Hepatocyte (in vitro differentiated cells): Measurements from ENCODE around the gene STK32B. TPM values are rescaled to one million over a fixed set of nuclear protein-coding genes. Genes with fewer than 3 reads are reported as not detected.

Experiments used
- DNase-seq: peaks from one replicate; pipeline ENCODE4 v3.0.0-alpha.2; 2016; ENCODE audit warnings: low spot score
- H2AFZ ChIP-seq: fragments of 200-600 bp; sonication (generic); 2 replicates; pipeline ENCODE4 v1.6.0; 2016; ENCODE audit warnings: antibody characterized with exemption, mild to moderate bottlenecking
- H3K27ac ChIP-seq: fragments of 200-600 bp; sonication (generic); 2 replicates; pipeline ENCODE4 v1.5.1; 2016; ENCODE audit warnings: mild to moderate bottlenecking
- H3K27me3 ChIP-seq: fragments of 200-600 bp; sonication (generic); 2 replicates; pipeline ENCODE4 v1.6.1; 2016
- H3K36me3 ChIP-seq: fragments of 200-600 bp; sonication (generic); replicated peaks from 2 replicates; pipeline ENCODE4 v1.5.1; 2016; ENCODE audit warnings: low read depth; ENCODE audit not compliant: insufficient read depth
- H3K4me1 ChIP-seq: fragments of 200-600 bp; sonication (generic); 2 replicates; pipeline ENCODE4 v1.5.1; 2016; ENCODE audit warnings: mild to moderate bottlenecking, moderate library complexity; ENCODE audit not compliant: insufficient read depth
- H3K4me2 ChIP-seq: fragments of 200-600 bp; sonication (generic); 2 replicates; pipeline ENCODE4 v1.6.0; 2016
- H3K4me3 ChIP-seq: fragments of 200-600 bp; sonication (generic); 2 replicates; pipeline ENCODE4 v1.5.1; 2016; ENCODE audit warnings: mild to moderate bottlenecking
- H3K79me2 ChIP-seq: fragments of 200-600 bp; sonication (generic); 2 replicates; pipeline ENCODE4 v1.6.0; 2017; ENCODE audit warnings: mild to moderate bottlenecking
- H3K9me2 ChIP-seq: fragments of 200-600 bp; sonication (generic); replicated peaks from 2 replicates; pipeline ENCODE4 v1.6.0; 2017; ENCODE audit warnings: mild to moderate bottlenecking; ENCODE audit not compliant: insufficient read depth
- H3K9me3 ChIP-seq: fragments of 200-600 bp; sonication (generic); 2 replicates; pipeline ENCODE4 v1.5.1; 2016; ENCODE audit warnings: low read depth, mild to moderate bottlenecking
- H4K20me1 ChIP-seq: fragments of 200-600 bp; sonication (generic); 2 replicates; pipeline ENCODE4 v1.6.0; 2016; ENCODE audit warnings: mild to moderate bottlenecking; ENCODE audit not compliant: insufficient read depth, poor library complexity, severe bottlenecking
- CTCF ChIP-seq: fragments of 200-600 bp; sonication (generic); IDR thresholded peaks from 2 replicates; pipeline ENCODE4 v1.5.1; 2016; ENCODE audit warnings: antibody characterized with exemption, mild to moderate bottlenecking; ENCODE audit not compliant: poor library complexity
- EZH2 ChIP-seq: fragments of 200-600 bp; sonication (generic); IDR thresholded peaks from 2 replicates; pipeline ENCODE4 v1.6.1; 2016; ENCODE audit warnings: antibody characterized with exemption, mild to moderate bottlenecking, borderline replicate concordance
- EZH2phosphoT487 ChIP-seq: fragments of 200-600 bp; sonication (generic); IDR thresholded peaks from one replicate; pipeline ENCODE4 v1.6.1; 2018; ENCODE audit warnings: antibody characterized with exemption, mild to moderate bottlenecking, low read depth, moderate library complexity; ENCODE audit not compliant: unreplicated experiment, severe bottlenecking
- WGBS: methylation state at CpG from one replicate; pipeline ENCODE4 v1.1.6; 2016; ENCODE audit warnings: low lambda C conversion rate; ENCODE audit errors: missing lambda C conversion rate; 5-methylcytosine and 5-hydroxymethylcytosine counted together
- polyA plus RNA-seq: library from polyadenylated mRNA; unstranded; fragments of >200 nt; fragmentation: Nextera tagmentation; extraction: Ambion mirVana; gene quantifications from 2 replicates; pipeline ENCODE4 v1.2.1, GENCODE V29; 2016
- total RNA-seq: library from RNA; depleted of rRNA; stranded (reverse); fragments of >200 nt; gene quantifications from 2 replicates; pipeline ENCODE4 v1.2.3, GENCODE V29; 2014

STK32B gene
- total and polyA plus RNA-seq, 2 experiments from 2014 or later: 0.51 to 1.6 TPM

- no peak overlapping the region for H3K4me2 ChIP-seq
- H3K9me2 ChIP-seq: no peaks in the 10 kb centered on the region
- H3K27ac ChIP-seq: no peak overlapping the region
- no peaks in the 10 kb centered on the region for H3K36me3 ChIP-seq
- no peak for DNase-seq
- WGBS: 82% methylated on average over 5 of the region's 5 CpGs
- H4K20me1 ChIP-seq: no peaks in the 10 kb centered on the region
- no peaks in the 10 kb centered on the region for H3K4me1 ChIP-seq
- no peak overlapping the region for H2AFZ ChIP-seq
- H3K79me2 ChIP-seq: no peaks in the 10 kb centered on the region
- no peaks in the 10 kb centered on the region for H3K9me3 ChIP-seq
- H3K27me3 ChIP-seq: no peaks in the 10 kb centered on the region
- no peak overlapping the region for H3K4me3 ChIP-seq
- TF ChIP-seq EZH2phosphoT487 (no peak), CTCF (no peak), EZH2 (no peak)
These were observed 75.0 kb downstream of the STK32B start for GRCh38 chr4:5126231-5126630.

- H3K36me3 ChIP-seq: no peaks in the 10 kb centered on the region
- no peaks in the 10 kb centered on the region for H3K79me2 ChIP-seq
- H3K9me3 ChIP-seq: no peaks in the 10 kb centered on the region
- no peak overlapping the region for H2AFZ ChIP-seq
- no peak for DNase-seq
- no peaks in the 10 kb centered on the region for H3K27me3 ChIP-seq
- H4K20me1 ChIP-seq: no peaks in the 10 kb centered on the region
- no peak for TF ChIP-seq EZH2
- TF ChIP-seq CTCF: no peak
- no peak for TF ChIP-seq EZH2phosphoT487
- 64% methylated on average over 5 of the region's 5 CpGs for WGBS
- no peak overlapping the region for H3K4me3 ChIP-seq
- no peak overlapping the region for H3K4me2 ChIP-seq
- H3K4me1 ChIP-seq: no peaks in the 10 kb centered on the region
- no peak overlapping the region for H3K27ac ChIP-seq
- H3K9me2 ChIP-seq: no peaks in the 10 kb centered on the region
These were observed 75.6 kb downstream of the STK32B start for GRCh38 chr4:5126857-5127256.

DNA sequence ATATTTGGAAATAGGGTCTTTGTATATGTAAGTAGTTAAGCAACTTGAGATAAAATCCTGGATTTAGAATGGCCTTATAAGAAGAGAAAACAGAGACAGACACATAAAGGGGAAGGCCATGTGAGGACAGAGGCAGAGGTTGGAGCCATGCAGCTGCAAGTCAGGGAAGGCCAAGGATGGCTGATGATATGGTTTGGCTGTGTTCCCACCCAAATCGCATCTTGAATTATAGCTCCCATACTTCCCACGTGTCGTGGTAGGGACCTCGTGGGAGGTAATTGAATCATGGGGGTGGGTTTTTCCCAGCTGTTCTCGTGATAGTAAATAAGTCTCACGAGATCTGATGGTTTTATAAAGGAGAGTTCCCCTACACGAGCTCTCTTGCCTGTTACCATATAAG is 76.3 kb downstream of the STK32B start:
- WGBS: 88% methylated on average over 7 of the region's 7 CpGs
- no peaks in the 10 kb centered on the region for H3K36me3 ChIP-seq
- no peak for TF ChIP-seq CTCF
- no peak for TF ChIP-seq EZH2
- TF ChIP-seq EZH2phosphoT487: no peak
- DNase-seq: no peak
- H3K27me3 ChIP-seq: no peaks in the 10 kb centered on the region
- no peak overlapping the region for H3K4me2 ChIP-seq
- H3K9me2 ChIP-seq: no peaks in the 10 kb centered on the region
- H3K9me3 ChIP-seq: no peaks in the 10 kb centered on the region
- no peaks in the 10 kb centered on the region for H3K4me1 ChIP-seq
- H2AFZ ChIP-seq: no peak overlapping the region
- H3K27ac ChIP-seq: no peak overlapping the region
- H3K79me2 ChIP-seq: no peaks in the 10 kb centered on the region
- no peaks in the 10 kb centered on the region for H4K20me1 ChIP-seq
- H3K4me3 ChIP-seq: no peak overlapping the region

DNA sequence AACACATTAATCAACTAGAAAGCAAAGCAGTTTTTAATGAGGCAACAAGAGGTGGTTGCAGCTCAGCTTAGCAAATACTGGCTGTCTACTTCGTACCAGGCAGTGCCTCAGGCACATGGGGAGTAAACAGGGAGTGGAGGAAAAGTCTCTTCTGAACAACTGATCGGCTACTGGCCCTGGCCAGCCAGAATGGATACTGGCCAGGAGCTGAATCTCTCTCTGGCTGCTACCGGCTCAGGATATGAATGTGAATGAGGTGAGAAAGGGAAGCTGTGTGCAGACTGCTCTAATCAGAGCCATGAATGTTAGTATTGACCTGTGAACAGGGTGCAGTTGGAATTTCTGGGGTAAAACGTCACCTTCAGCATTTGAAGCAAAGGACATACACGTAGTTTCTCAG is 77.3 kb downstream of the STK32B start:
- Histone ChIP-seq H3K27me3 (no peaks in the 10 kb centered on the region), H3K27ac (no peak overlapping the region), H3K4me1 (no peaks in the 10 kb centered on the region), H3K36me3 (no peaks in the 10 kb centered on the region), H3K9me2 (no peaks in the 10 kb centered on the region), H3K9me3 (no peaks in the 10 kb centered on the region), H2AFZ (no peak overlapping the region), H4K20me1 (no peaks in the 10 kb centered on the region), H3K4me2 (no peak overlapping the region), H3K4me3 (no peak overlapping the region), H3K79me2 (no peaks in the 10 kb centered on the region)
- 54% methylated on average over 5 of the region's 5 CpGs for WGBS
- no peak for TF ChIP-seq CTCF
- no peak for TF ChIP-seq EZH2
- no peak for TF ChIP-seq EZH2phosphoT487
- DNase-seq: no peak
